HG03159 (cell line): Measurements from ENCODE around the gene WDR89.
"Not testable (repeated sequence)": the region's sequence is repeated elsewhere in the genome, so short reads cannot be mapped to it uniquely, and the experiment has no call there.

Experiments used
- ATAC-seq: cut with Tn5 transposase; IDR thresholded peaks from one replicate; pipeline ENCODE4 v1.9.1; 2021; ENCODE audit warnings: mild to moderate bottlenecking, moderate library complexity; ENCODE audit not compliant: unreplicated experiment

The WDR89 gene

GRCh38 chr14:63598807-63599206, 42.9 kb downstream of the WDR89 start:
- ATAC-seq, result no peak

GRCh38 chr14:63596998-63597658, 44.5 kb downstream of the WDR89 start:
- no peak for ATAC-seq

GRCh38 chr14:63594455-63595372, 47.0 kb downstream of the WDR89 start:
- ATAC-seq, result no peak

- not testable (repeated sequence) for ATAC-seq
Measured at GRCh38 chr14:63583046-63583445, 58.6 kb downstream of the WDR89 start.

GRCh38 chr14:63581491-63581890, 60.2 kb downstream of the WDR89 start:
- ATAC-seq, result no peak

- no peak for ATAC-seq
Measured at GRCh38 chr14:63578300-63578699, 63.4 kb downstream of the WDR89 start.

GRCh38 chr14:63573581-63573980, 68.1 kb downstream of the WDR89 start:
- ATAC-seq, result no peak

- no peak for ATAC-seq
Measured at GRCh38 chr14:63565448-63565847, 76.2 kb downstream of the WDR89 start.

GRCh38 chr14:63564318-63564717, 77.4 kb downstream of the WDR89 start:
- ATAC-seq, result no peak

GRCh38 chr14:63563370-63564026, 78.2 kb downstream of the WDR89 start:
- no peak for ATAC-seq

- no peak for ATAC-seq
Measured at GRCh38 chr14:63562405-63562804, 79.3 kb downstream of the WDR89 start.

GRCh38 chr14:63555572-63555971, 86.1 kb downstream of the WDR89 start:
- no peak for ATAC-seq

- no peak for ATAC-seq
Measured at GRCh38 chr14:63551332-63551731, 90.3 kb downstream of the WDR89 start.

- ATAC-seq, result no peak
Measured at GRCh38 chr14:63547798-63548335, 93.8 kb downstream of the WDR89 start.
